Ramos (cell line): ENCODE measurements around the gene METTL18.

Experiments used
- in situ Hi-C: fragments of 300-500 bp; cut with MboI; formaldehyde crosslinking; loops from one replicate; pipeline ENCODE4 v1.14.3; 2022; ENCODE audit warnings: low sequenced_read_pairs; ENCODE audit not compliant: unreplicated experiment

Gene METTL18

DNA sequence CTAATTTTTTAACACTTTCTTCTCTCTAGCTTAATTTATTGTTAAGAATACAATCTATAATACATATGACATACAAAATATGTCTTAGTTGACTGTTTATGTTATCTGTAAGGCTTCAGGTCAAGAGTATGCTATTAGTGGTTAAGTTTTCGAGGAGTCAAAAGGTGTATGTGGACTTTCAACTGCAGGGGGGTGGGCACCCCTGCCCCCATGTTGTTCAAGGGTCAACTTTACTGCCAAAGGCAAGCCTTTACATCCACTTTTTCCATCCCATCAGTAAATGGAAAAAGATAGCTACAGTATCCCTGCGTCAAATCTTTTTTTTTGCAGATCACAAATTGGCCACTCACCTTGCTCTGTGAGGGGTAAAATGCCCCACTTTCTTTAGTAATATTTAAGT, 6.3 kb downstream of the METTL18 start:
- in situ Hi-C loops: no loop called here

DNA sequence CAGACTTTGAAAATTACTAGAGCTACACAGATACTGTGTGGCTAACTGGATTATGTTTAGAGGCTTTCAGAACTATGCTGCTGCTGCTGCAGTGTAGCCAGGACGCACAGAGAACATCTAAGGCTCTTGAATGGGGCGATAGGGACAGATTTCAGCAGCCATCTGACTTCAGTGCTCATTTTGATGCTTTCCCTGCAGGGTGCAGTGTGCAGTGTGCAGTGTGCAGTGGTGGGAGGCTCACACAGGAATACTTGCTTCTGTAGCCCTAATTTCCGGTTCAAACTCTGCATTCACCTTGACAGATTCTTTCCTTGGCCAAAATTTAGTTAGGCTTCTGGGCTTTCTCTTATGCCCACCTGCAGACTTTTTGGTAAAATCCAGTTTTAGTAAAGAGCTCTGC, 7.7 kb downstream of the METTL18 start:
- in situ Hi-C loops: no loop called here

DNA sequence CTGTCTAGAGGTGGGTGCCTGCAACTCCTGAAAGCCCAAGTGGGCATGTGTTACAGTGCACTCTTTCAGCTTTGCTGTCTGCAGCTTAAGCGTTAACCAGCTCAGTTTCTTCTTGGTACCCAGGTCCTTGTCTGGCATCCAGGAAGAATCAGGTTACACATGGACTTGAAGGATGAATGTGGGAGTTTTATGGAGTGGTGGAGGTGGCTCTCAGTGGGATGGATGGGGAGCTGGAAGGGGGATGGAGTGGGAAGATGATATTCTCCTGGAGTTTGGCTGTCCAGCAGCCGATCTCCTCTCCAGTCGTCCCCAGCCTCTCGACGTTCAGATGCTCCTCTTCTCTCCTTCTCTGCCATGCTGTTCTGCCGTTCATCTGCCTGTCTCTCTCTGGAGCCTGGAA, 9.4 kb downstream of the METTL18 start:
- in situ Hi-C loops: no loop called here

DNA sequence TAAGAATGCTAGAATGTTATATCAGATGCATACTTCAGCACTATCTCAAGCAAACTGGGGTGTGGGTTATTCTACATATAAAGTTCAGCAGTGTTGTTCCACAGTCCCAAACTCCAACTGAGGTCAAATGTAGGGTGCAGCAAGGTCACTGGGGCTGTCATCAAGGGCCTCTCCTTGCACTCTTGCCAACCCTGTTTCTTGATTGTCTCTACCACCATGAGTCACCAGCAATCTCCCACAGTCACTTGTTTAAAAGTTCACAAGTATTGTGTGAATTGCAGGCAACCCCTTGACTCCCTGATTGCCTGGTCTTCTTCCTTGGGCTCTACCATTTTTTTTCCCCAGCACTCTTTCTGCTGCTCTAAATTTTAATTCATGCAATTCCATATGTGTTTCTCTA, 10.6 kb downstream of the METTL18 start:
- in situ Hi-C loops: no loop called here

DNA sequence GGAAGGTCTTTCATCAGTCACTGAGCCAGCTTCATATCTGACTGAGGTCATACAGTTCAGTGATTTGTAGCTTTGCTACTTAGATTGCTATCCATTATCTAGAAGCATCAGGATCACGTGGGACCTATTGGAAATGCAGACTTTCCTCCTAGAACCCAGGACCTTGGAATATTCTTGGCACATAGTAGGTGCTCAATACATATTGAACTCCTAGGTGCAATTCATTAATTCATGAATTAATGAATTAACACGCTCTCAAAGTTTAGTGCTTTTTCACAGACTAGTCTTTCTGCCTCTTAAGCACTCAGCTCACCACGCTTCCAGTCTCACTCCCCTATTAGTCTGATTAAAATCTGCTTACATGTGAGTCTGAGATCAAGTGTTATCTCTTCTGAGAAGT, 12.1 kb downstream of the METTL18 start:
- in situ Hi-C loops: no loop called here

DNA sequence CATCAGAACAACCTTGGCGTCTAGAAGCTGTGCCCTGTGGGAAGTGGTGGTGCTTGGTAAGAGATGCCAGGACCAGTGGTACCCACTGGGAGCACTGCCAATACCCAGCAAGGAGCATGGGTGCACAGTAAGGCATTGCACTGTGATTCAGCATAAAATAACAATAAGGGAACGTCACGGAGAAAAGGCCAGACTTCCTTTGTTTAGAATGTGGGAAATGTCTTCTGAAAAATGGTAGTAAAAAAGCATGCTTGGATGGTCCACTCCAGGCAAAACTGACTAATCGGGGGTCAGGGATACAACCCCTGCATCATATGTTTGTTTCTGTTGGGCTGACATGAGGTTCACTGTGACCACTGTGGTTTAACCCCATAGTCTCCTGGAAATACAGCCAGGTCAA, 14.7 kb downstream of the METTL18 start:
- in situ Hi-C loops: no loop called here

DNA sequence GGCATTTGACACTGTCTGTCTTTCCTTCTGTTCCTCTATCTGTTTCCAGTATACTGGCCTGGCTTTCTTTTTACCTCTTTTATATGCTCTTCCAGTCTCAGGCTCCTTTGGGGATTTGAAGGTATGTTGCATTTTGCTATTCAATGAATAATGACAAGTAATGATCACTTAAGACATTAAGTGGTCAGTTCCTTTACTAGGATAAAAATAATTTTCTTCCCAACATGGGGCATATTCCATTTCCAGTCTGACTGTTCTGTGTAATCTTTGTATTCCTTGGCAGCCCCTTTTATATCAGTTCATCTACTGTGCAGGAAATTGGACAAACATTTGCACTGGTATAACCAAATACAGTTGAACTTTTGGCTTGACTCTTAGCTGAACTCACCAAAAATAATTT, 15.6 kb downstream of the METTL18 start:
- in situ Hi-C loops: no loop called here

DNA sequence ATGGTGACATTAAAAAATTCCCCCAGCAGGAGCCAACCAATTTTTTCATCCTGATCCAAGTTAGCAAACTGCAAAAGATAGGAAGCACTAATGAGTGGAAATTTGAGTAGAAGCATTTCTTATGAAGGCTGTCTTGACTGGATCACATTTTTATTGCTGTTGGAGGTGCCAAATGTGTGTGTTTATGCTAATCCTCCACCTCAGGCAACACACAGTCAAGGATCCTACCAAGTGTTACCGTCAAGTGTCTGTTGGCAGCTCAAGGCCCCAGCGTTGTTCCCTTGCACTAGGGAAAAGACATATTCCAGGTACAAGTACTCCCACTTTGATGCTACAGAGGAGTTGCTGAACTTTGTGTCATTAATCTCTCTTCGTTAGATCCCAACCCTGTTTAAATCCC, 18.3 kb downstream of the METTL18 start:
- in situ Hi-C loops: no loop called here

DNA sequence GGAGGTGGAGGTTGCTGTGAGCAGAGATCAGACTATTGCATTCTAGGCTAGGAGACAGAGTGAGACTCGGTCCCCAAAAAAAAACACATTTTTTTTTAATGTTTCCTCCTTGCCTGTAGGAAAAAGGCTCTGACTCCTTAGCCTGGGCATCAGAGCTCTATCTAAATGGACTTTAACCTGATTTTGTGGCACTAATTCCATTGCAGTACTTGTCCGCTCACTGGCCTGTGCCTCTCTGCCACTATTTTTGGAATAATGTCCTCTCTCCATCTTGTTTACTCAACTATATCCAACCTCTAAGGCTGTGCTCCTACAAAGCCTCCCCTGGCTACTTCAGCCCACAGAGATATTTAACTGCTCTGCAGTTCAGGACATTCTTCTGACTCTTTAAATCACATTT, 26.5 kb downstream of the METTL18 start:
- in situ Hi-C loops: no loop called here

DNA sequence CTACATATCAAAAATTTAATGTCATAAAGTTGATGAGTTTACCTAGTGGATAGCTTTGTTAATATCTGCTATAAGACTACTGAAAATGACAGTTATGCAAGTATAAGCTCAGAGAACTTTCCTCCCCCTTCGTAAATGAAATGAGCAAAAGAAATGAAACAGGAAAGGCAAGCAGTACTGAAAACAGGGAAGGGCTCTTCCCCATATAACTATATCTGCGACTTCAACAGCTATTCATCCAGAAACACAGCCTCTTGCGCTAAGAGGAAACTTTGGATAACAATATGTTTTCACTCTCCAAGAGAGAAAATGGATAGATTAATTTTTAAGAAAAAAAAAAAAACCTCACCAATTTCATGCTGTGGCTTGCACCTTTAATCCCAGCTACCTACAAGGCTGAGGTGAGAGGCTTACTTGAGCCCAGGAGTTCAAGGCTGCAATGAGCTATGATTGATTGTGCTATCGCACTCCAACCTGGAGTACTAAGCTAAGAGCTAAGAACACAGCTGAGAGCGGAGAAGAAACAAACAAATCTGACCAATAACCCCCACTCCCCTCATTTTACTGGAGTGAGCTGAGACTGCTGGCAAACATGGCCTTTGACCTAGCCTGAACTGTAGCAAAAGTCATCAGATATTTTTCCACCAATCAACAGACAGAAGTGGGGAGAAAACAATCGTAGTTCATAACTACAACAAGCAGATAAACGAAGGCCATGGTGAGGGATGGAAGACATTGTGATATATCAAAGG, 29.0 kb downstream of the METTL18 start:
- in situ Hi-C loops: no loop called here

DNA sequence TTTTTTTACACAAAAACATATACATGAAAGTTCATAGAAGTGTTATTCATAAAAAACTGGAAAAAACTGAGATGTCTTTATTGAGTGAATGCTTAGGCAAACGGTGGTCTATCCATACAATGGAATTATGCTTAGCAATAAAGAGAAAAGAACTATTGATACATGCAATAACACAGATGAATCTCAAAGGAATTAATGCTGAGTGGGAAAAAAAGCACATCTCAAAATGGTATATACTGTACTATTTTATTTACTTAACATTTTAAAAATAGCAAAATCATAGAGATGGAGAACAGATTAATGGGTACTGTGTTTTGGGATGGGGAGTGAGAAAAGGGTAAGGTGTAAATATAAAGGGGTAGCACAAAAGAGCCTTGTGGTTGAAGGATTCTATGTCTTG, 29.8 kb downstream of the METTL18 start:
- in situ Hi-C loops: no loop called here

DNA sequence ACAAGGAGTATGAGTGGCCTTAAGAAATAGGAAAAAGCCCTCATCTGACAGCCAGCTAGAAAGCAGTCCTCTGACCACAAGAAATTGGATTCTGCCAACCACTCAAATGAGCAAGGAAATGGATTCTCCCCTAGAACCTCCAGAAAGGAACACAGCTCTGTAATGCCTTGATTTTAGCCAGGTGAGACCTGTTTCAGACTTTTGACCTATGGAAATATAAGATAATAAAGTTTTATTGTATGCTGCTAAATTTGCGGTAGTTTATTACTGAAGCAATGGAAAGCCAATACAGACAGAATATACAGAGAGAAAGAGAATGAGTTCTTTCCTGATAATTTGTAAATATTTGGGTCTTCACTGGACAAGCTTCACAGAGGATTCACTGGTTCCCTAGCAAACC, 32.0 kb downstream of the METTL18 start:
- in situ Hi-C loops: no loop called here

DNA sequence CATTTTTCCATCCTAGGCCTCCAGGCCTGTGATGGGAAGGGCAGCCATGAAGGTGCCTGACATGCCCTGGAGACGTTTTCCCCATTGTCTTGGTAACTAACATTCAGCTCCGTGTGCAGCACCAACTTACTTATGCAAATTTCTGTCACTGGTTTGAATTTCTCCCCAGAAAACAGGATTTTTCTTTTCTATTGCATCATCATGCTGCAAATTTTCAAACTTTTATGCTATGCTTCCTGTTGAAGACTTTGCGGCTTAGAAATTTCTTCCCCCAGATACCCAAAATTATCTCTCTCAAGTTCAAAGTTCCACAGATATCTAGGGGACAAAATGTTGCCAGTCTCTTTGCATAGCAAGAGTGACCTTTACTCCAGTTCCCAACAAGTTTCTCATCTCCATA, 35.7 kb downstream of the METTL18 start:
- in situ Hi-C loops: no loop called here

DNA sequence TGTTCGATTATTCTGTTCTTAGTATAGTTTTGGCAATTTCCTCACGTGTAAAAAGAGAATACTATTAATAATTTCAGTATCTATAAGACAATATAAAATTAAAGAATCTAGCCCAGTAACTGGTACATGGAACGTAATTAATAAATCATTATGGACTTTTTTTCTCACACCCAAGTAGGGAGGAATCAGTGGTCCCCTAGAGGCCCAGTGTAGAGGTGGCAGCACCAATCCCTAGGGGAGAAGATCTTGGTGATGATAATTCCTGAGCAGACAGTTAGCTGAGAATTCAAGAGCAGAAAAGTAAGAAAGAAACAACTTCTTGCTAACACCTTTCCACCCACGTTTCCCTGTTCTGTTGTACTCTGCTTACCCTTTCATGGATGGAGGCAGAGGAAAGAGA, 41.2 kb downstream of the METTL18 start:
- in situ Hi-C loops: no loop called here

DNA sequence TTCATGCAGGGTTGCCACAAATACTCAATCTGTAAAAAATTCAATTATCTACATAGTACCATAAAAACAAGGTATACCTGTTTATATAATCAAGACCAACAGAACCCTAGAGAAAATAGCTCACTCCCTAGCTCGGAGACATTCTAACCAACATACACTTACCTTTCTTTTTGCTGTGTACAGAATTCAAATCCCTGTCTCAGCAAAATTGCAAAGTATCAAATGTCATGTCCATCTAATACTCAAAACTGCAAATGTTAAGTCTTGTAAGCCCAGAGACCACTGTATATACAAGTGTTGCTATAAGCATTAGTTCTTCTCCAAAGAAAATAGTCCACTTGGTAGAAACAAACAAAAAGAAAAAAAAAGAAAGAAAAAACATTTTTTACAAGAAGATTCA, 44.7 kb downstream of the METTL18 start:
- in situ Hi-C loops: no loop called here

DNA sequence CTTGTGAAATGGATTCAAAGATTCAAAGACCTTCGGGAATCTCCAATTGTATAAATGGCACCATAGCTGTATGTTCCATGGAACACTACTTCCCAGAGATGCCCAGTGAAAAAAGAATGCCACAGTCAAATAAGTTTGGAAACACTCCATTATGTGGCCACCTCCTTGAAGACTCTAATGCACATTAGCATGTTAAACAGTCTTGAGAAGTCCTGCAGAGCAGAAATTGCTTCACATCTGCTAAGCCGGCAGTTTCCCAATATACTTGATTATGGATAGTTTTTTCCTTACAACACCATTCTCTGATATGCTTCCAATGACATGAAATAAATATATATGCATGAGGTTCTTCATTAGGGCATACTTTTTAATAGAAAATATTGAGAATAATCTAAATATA, 48.2 kb downstream of the METTL18 start:
- in situ Hi-C loops: no loop called here

DNA sequence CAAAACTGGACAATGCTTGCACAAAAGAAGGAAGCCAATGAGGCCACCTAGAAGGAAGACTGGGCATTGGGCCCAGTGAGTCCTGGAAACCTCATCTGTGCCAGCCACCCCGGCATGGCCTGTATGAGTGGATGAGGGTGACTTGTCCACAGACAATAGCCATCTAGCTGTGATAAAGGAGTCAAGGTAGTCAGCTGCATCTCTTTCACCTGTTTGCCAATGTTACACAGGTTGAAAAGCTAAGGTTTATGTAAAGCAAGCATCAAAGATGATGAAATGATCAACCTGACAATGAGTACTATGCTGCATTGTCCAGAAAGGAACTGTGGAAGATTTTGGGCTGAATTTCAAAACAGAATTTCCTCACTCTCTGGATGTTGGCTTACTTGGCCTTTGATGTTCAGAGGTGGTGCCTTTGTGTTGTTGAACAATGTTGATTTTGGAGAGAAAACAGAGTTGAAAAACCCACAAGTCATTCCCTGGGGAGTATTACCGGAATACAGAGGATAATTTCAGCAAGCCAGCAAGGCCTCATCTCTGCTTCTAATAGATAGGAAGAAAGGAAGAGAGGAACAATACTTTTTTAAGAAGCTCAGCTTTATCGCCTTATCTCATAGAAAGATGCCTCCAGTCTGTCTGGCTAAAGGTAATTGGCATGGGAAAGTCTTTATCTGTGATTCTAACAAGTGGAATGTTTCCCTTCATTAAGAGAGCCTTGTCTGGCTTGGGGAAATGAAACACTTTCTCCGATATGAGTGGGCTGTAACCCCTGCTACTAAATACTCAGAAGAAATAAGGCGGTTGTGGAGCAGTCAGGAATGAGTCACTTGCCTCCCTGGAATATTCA, 49.5 kb downstream of the METTL18 start:
- in situ Hi-C loops: no loop called here
